Fibroblast of skin of back (primary cell): Measurements from ENCODE around the gene HK2.
A peak's percentile ranks its signal among the peaks of the same experiment; 100 is the strongest.

ENCODE experiments used
- DNase-seq: peaks from one replicate; pipeline ENCODE4 v3.0.0-alpha.2; 2013

HK2 gene

DNA sequence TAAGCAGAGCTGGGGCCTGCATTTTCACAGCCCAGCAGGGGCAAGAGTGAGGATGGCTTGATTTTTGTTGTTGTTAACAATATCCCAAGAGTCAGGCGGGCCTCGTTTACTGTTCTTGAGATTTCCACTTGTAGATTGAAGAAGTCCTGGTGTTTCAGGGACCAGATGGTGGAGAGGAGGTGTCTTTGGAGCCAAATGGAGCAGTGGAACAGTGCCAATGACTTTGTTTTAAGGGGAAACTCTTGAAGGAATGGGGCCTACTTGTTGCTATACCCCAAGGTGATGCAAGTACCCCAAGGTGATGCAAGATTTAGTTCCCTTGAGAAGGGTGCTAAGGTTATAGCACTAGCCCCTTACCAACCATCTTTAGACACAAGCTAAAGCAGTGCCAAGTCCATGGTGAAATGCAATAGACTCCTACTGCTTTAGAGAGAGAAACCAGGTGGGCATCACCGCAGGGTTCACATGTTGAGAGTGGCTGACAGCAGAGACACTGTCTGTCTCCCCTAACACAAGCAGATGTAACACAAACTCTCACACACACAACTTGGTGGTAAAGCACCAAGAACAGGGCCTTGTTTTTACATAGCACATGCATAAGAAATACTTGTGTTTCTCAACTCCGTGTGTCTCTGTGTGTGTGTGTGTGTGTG lies 44.0 kb downstream of the HK2 start:
- no peak for DNase-seq

GRCh38 chr2:74878551-74878950 lies 44.6 kb downstream of the HK2 start:
- DNase-seq, result no peak

GRCh38 chr2:74880054-74880728 lies 46.3 kb downstream of the HK2 start:
- DNase-seq, result no peak

DNA sequence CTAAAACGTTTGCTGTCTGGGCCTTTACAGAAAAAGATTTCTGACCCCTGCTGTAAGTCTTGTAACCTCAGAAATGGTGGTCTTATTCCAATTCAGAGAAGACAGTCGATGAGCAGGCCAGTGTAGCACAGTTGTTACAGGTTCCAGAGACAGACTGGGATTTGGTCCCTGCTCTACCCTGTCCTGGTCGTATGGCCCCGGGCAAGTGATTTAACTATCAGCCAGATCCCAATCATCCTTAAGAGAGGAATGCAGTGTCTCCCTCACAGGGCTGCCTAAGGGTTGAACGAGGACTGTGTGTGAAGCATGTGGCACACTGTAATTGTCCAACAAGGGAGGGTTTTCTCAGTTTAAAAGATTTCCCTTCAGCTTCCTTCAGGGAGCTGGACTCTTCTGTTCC lies 47.2 kb downstream of the HK2 start:
- no peak for DNase-seq

DNA sequence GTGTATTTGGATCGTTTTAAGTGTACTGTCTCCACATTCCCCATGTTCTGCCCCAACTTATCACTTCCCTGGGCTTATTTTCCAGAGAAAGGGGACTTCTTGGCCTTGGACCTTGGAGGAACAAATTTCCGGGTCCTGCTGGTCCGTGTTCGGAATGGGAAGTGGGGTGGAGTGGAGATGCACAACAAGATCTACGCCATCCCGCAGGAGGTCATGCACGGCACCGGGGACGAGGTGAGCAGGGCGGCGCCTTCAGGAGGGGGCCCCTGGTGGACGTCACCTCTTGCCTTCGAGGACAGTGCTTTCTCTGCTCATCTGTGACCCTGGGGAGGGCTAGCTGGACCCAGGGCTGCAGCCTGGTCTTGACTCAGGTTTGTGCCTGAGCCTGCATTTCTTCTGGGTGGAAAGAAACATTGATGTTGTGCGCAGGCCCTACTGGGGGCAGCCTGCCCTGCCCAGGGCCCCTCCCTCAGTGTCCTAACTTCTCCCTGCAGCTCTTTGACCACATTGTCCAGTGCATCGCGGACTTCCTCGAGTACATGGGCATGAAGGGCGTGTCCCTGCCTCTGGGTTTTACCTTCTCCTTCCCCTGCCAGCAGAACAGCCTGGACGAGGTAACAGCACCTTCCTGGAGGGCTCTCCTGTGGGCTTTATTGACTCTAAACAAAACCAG lies 47.8 kb downstream of the HK2 start:
- DNase-seq, result no peak

DNA sequence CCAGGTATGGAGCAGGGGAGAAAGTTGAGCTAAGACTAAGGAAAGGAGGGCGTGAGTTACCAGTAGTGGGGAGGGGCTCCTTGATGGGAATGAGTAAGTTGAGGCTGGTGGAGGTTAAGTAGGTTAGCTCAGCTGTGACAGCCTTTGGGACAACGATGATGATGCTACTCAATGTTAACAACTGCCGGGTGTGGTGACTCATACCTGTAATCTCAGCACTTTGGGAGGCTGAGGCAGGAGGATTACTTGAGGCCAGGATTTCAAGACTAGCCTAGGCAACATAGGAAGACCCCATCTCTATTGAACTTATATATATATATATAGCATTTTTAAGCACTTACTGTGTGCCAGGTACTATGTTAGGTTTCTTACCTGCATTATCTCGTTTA lies 48.4 kb downstream of the HK2 start:
- DNase-seq, result no peak

- no peak for DNase-seq
Measured at GRCh38 chr2:74883011-74883410, 49.1 kb downstream of the HK2 start.

DNA sequence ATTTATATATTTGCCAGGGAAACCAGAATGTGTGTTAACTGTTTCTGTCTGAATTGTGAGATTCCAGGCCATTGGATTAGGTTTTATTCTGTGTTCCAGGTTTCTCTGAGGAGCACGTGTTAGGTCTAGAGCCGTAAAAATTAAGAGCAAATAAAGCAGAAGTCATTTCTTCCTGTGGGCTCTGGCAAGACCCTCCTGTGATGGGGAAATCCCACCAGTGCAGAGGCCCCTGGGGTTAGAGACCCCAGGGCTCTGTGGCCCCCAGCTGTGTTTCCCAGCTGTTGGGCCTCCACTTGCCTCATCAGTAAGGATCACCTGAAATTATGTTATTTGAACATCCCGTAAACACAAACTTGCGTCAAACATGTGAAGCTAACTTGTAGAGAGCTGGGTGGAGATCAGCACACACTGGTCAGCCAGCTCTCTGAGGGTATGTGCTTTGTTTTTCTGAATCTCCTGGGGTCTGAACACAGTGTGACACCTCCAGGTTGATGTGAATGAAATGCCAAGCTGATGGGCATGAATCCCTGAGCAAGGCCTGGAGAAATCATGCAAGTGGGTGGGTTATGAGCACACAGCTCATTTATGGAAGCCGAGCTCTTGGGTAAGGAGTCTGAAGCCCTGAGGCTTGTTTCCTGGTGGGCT lies 50.3 kb downstream of the HK2 start:
- no peak for DNase-seq

- no peak for DNase-seq
Measured at GRCh38 chr2:74884866-74885265, 50.9 kb downstream of the HK2 start.

DNA sequence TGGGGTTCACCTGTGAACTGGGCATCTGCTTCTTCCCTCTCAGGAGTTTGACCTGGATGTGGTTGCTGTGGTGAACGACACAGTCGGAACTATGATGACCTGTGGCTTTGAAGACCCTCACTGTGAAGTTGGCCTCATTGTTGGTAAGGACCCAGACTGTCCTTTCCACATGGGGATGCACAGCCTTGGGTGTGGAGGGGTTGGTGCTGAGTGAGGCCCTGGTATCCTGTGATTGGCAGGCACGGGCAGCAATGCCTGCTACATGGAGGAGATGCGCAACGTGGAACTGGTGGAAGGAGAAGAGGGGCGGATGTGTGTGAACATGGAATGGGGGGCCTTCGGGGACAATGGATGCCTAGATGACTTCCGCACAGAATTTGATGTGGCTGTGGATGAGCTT lies 52.3 kb downstream of the HK2 start:
- no peak for DNase-seq

DNA sequence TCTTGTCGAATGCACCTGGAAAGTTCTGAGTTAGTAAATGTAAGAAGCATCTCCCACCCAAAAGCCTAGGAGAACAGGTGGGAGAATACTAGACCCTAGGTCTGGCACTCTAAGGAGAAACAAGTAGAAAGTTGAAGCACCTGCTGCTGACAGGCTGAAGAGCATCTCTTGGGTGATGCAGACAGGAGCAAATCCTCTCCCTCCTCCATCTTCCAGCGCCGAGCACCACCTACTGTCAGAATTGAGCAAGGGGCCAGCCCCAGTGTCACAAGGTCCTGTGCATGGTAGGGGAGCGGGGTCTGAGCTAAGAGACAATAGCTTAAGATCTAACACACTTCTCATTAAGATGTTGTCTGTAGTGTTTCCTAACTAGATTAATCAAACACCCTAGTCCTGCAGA lies 52.9 kb downstream of the HK2 start:
- DNase-seq, result no peak

DNA sequence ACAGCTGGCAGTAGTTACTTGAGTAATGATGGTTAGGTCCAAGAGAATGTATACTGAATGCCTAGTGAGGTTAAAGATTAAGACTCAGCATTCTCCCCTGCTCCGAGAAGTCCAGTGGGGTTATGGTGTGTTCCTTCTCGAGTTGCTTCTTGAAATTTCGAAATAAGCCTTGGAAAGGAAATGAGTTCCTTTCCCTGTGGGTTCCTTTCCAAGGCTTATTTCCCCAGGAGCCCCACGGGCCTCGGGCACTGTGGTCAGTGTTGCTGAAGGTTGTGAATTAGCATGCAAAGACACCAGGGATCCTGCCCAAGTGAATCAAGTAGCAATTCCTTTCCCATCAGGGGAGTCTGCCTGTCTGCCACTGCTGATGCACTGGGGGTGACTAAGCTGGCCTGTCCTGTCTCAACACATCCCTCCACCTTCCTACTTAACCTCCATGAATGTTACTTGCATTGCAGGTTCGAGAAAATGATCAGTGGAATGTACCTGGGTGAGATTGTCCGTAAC lies 53.6 kb downstream of the HK2 start:
- peak; percentile 71 for DNase-seq

DNA sequence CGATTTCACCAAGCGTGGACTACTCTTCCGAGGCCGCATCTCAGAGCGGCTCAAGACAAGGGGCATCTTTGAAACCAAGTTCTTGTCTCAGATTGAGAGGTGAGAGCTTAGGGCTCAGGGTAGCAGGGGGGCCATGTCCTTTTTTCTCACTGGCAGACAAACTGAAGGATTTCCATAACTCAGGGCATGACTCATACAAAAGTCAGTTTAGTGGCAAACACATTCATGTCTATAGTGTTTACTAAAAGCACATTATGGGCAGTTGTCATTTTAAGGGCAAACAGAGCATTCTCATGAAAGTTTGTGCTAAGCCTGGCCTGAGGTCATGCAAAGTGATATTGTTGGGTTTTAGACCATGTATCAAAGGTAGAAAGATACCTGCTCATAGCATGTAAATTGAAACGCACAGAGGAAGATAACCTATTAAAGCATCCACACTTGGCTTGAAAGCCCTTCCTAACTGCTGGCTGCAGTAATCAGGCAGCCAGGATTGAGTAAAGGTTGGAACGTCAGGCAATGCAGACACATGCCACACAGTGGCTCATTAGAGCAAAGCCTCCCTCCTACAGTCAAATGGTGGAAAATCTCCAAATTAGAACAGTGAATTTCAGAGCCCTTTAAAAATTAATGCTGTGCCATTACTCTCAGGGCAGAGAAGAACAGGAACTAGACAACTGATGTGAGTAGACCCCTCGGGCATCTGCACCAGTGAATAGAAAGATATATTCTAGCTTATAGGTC lies 54.2 kb downstream of the HK2 start:
- DNase-seq, result peak; percentile 62

DNA sequence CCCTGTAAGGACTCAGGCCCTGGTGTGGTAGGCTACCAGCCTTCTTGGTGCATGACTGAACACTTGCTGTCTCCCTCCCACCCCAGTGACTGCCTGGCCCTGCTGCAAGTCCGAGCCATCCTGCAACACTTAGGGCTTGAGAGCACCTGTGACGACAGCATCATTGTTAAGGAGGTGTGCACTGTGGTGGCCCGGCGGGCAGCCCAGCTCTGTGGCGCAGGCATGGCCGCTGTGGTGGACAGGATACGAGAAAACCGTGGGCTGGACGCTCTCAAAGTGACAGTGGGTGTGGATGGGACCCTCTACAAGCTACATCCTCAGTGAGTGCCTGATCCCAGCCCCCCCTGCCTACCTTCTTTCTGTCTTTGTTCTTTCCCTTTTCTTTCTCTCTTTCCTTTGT lies 55.2 kb downstream of the HK2 start:
- DNase-seq, result no peak

GRCh38 chr2:74890711-74891110 lies 56.8 kb downstream of the HK2 start:
- no peak for DNase-seq

GRCh38 chr2:74891136-74891764 lies 57.3 kb downstream of the HK2 start:
- no peak for DNase-seq

- DNase-seq, result peak; percentile 83
Measured at GRCh38 chr2:74891816-74892215, 57.9 kb downstream of the HK2 start.

- DNase-seq, result no peak
Measured at GRCh38 chr2:74892609-74893008, 58.7 kb downstream of the HK2 start.

DNA sequence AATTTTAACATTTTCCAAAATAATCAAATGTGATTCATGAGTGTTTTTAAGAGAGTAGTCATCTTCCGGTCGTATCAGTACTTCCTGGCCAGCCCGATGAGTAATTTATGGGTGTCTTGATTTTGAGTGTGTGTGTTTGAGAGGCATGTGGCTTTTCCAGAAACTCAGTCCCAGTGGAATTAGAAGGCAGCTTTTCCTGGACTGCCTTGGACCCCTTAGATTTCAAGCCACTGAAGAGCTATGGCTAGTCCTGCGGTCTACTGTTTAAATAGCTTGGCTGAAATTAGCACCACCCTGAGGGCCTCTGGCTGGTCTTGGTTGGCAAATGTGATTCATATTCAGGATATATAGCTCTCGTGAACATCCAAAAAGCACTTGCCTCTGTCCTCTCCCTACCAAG lies 59.4 kb downstream of the HK2 start:
- DNase-seq, result peak; percentile 97

- DNase-seq, result peak; percentile 87
Measured at GRCh38 chr2:74894272-74894981, 60.5 kb downstream of the HK2 start.

- no peak for DNase-seq
Measured at GRCh38 chr2:74895001-74895400, 61.1 kb downstream of the HK2 start.

GRCh38 chr2:74896232-74896631 lies 62.3 kb downstream of the HK2 start:
- no peak for DNase-seq
